ENCODE data around the gene NUP205.

NUP205 gene

GRCh38 chr7:135525426-135525825 is 32.3 kb upstream of the NUP205 start:
- intact Hi-C loops (cut with micrococcal nuclease), result no loop called here
- Mint-ChIP-seq H3K27me3 (no peaks in the 10 kb centered on the region), H3K9me3 (no peaks in the 10 kb centered on the region)

GRCh38 chr7:135527025-135527424 is 30.7 kb upstream of the NUP205 start:
- Mint-ChIP-seq H3K9me3 (no peaks in the 10 kb centered on the region), H3K4me1 (ENCODE audit: low read depth) (no peaks in the 10 kb centered on the region), H3K27ac (no peak overlapping the region), H3K27me3 (no peaks in the 10 kb centered on the region), H3K36me3 (ENCODE audit: low read depth) (no peaks in the 10 kb centered on the region), H3K4me3 (no peak overlapping the region)
- intact Hi-C loops (cut with micrococcal nuclease), result no loop called here

More at GRCh38 chr7:135525426-135525825, 32.3 kb upstream of the NUP205 start:
- H3K4me3 Mint-ChIP-seq, result no peak overlapping the region
- no peak overlapping the region for H3K27ac Mint-ChIP-seq
- H3K36me3 Mint-ChIP-seq (ENCODE audit: low read depth), result no peaks in the 10 kb centered on the region
- H3K4me1 Mint-ChIP-seq (ENCODE audit: low read depth), result no peaks in the 10 kb centered on the region

DNA sequence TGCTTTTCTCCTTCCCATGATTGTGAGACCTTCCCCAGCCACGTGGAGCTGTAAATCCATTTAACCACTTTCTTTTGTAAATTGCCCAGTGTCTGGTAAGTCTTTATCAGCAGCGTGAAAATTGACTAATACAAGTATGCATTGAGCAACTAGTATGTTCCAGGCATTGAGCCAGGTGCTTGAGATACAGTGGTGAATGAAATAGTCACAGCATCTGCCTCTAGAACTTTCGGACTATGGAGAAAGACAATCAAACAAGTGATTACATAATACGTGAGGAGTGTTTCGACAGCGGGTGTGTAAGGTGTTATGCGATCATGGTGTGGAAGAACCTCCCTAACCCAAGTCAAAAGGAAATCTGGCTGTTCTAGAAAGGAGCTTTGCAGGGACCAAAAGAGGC is 21.6 kb upstream of the NUP205 start:
- no peak overlapping the region for H3K4me3 Mint-ChIP-seq
- no peaks in the 10 kb centered on the region for H3K36me3 Mint-ChIP-seq (ENCODE audit: low read depth)
- peaks cover 19% of the 10 kb centered on the region for H3K4me1 Mint-ChIP-seq (ENCODE audit: low read depth)
- no peak overlapping the region for H3K27ac Mint-ChIP-seq
- H3K27me3 Mint-ChIP-seq, result no peaks in the 10 kb centered on the region
- intact Hi-C loops (cut with micrococcal nuclease), result no loop called here
- no peaks in the 10 kb centered on the region for H3K9me3 Mint-ChIP-seq

DNA sequence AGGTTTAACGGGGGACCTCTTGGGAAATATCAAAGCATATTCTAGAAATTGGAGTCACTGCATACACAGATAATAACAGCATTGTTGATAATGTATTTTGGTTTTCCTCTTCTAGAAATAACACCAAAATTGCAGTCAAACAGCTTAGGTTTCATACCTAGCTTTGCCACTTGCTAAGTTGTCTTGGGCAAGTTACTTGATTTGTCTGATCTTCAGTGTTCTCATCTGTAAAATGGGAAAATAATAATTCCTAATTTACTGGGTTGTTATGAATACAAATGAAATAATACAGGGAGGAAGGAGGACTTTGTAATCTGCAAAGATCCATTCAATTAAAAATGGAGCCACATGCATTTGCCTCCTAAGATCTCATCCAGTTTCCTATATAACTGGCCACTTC is 20.3 kb upstream of the NUP205 start:
- intact Hi-C loops (cut with micrococcal nuclease), result no loop called here
- H3K27ac Mint-ChIP-seq, result peak overlapping the region; percentile 62
- no peaks in the 10 kb centered on the region for H3K36me3 Mint-ChIP-seq (ENCODE audit: low read depth)
- peaks cover 19% of the 10 kb centered on the region for H3K4me1 Mint-ChIP-seq (ENCODE audit: low read depth)
- no peaks in the 10 kb centered on the region for H3K9me3 Mint-ChIP-seq
- no peaks in the 10 kb centered on the region for H3K27me3 Mint-ChIP-seq
- no peak overlapping the region for H3K4me3 Mint-ChIP-seq

DNA sequence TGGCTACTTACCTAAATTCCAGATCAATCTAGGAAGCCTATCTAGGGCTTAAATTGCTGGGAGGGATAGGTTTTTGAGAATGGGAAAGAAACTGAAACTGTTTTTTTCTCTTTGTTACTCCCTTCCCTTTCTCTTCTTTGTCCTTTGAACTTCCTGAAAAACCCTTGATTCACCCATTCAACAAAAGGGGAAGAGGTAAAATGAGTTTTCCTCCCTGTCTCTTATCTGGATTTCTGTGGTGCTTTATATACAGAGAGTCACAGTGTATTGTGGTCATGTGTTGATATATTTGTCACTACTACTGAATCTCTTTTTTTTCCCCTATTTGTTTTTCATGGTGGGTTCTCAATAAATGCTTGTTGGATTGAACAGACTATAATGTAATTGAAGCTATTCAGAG is 19.8 kb upstream of the NUP205 start:
- Mint-ChIP-seq H3K27ac (peak overlapping the region; percentile 62), H3K4me1 (ENCODE audit: low read depth) (peaks cover 19% of the 10 kb centered on the region), H3K36me3 (ENCODE audit: low read depth) (no peaks in the 10 kb centered on the region), H3K4me3 (no peak overlapping the region), H3K9me3 (no peaks in the 10 kb centered on the region), H3K27me3 (no peaks in the 10 kb centered on the region)
- intact Hi-C loops (cut with micrococcal nuclease), result no loop called here

GRCh38 chr7:135538376-135538775 is 19.3 kb upstream of the NUP205 start:
- Mint-ChIP-seq H3K9me3 (no peaks in the 10 kb centered on the region), H3K4me3 (no peak overlapping the region), H3K36me3 (ENCODE audit: low read depth) (no peaks in the 10 kb centered on the region), H3K27me3 (no peaks in the 10 kb centered on the region), H3K27ac (no peak overlapping the region), H3K4me1 (ENCODE audit: low read depth) (peaks cover 19% of the 10 kb centered on the region)
- intact Hi-C loops (cut with micrococcal nuclease), result no loop called here

GRCh38 chr7:135539629-135540028 is 18.1 kb upstream of the NUP205 start:
- Mint-ChIP-seq H3K9me3 (no peaks in the 10 kb centered on the region), H3K4me3 (no peak overlapping the region), H3K27me3 (no peaks in the 10 kb centered on the region), H3K4me1 (ENCODE audit: low read depth) (peaks cover 19% of the 10 kb centered on the region), H3K36me3 (ENCODE audit: low read depth) (no peaks in the 10 kb centered on the region), H3K27ac (no peak overlapping the region)
- intact Hi-C loops (cut with micrococcal nuclease), result no loop called here

- no peaks in the 10 kb centered on the region for H3K9me3 Mint-ChIP-seq
- H3K27me3 Mint-ChIP-seq, result no peaks in the 10 kb centered on the region
- intact Hi-C loops (cut with micrococcal nuclease), result no loop called here
- H3K4me3 Mint-ChIP-seq, result no peak overlapping the region
- H3K27ac Mint-ChIP-seq, result no peak overlapping the region
- peaks cover 18% of the 10 kb centered on the region for H3K4me1 Mint-ChIP-seq (ENCODE audit: low read depth)
- no peaks in the 10 kb centered on the region for H3K36me3 Mint-ChIP-seq (ENCODE audit: low read depth)
These were observed 16.7 kb upstream of the NUP205 start for GRCh38 chr7:135541029-135541428.

GRCh38 chr7:135550196-135550595 is 7.5 kb upstream of the NUP205 start:
- intact Hi-C loops (cut with micrococcal nuclease), result no loop called here
- H3K27ac Mint-ChIP-seq, result no peak overlapping the region
- peaks cover 6% of the 10 kb centered on the region for H3K4me1 Mint-ChIP-seq (ENCODE audit: low read depth)
- no peaks in the 10 kb centered on the region for H3K9me3 Mint-ChIP-seq
- peaks cover 4% of the 10 kb centered on the region for H3K27me3 Mint-ChIP-seq
- H3K36me3 Mint-ChIP-seq (ENCODE audit: low read depth), result no peaks in the 10 kb centered on the region
- no peak overlapping the region for H3K4me3 Mint-ChIP-seq

- Mint-ChIP-seq H3K4me3 (no peak overlapping the region), H3K9me3 (no peaks in the 10 kb centered on the region), H3K36me3 (ENCODE audit: low read depth) (no peaks in the 10 kb centered on the region), H3K4me1 (ENCODE audit: low read depth) (peaks cover 6% of the 10 kb centered on the region), H3K27me3 (peaks cover 4% of the 10 kb centered on the region), H3K27ac (no peak overlapping the region)
- intact Hi-C loops (cut with micrococcal nuclease), result no loop called here
These were observed 5.6 kb upstream of the NUP205 start for GRCh38 chr7:135552148-135552547.

GRCh38 chr7:135553346-135553745 is 4.4 kb upstream of the NUP205 start:
- Mint-ChIP-seq H3K27ac (no peak overlapping the region), H3K27me3 (peaks cover 1% of the 10 kb centered on the region), H3K4me3 (no peak overlapping the region), H3K36me3 (ENCODE audit: low read depth) (no peaks in the 10 kb centered on the region), H3K4me1 (ENCODE audit: low read depth) (peaks cover 6% of the 10 kb centered on the region), H3K9me3 (no peaks in the 10 kb centered on the region)
- intact Hi-C loops (cut with micrococcal nuclease), result no loop called here

GRCh38 chr7:135558337-135558767 is 635 bp downstream of the NUP205 start:
- Mint-ChIP-seq H3K27me3 (no peaks in the 10 kb centered on the region), H3K9me3 (no peaks in the 10 kb centered on the region), H3K4me1 (ENCODE audit: low read depth) (peaks cover 29% of the 10 kb centered on the region), H3K4me3 (no peak overlapping the region), H3K27ac (no peak overlapping the region), H3K36me3 (ENCODE audit: low read depth) (no peaks in the 10 kb centered on the region)
- intact Hi-C loops (cut with micrococcal nuclease), result loop anchor here (1.0 to 2.0 kb wide), 2 partner anchors 48 to 278 kb away; partner anchors contain the start of gene CNOT4

- no peaks in the 10 kb centered on the region for H3K36me3 Mint-ChIP-seq (ENCODE audit: low read depth)
- intact Hi-C loops (cut with micrococcal nuclease), result loop anchor here (1.0 to 2.0 kb wide), 2 partner anchors 49 to 278 kb away; partner anchors contain the start of gene CNOT4
These were observed 1.2 kb downstream of the NUP205 start for GRCh38 chr7:135558881-135559280.

GRCh38 chr7:135560631-135561030 is 2.9 kb downstream of the NUP205 start:
- no peaks in the 10 kb centered on the region for H3K27me3 Mint-ChIP-seq

More at GRCh38 chr7:135558881-135559280, 1.2 kb downstream of the NUP205 start:
- Mint-ChIP-seq H3K4me1 (ENCODE audit: low read depth) (peaks cover 24% of the 10 kb centered on the region), H3K27ac (no peak overlapping the region), H3K27me3 (no peaks in the 10 kb centered on the region), H3K4me3 (no peak overlapping the region), H3K9me3 (no peaks in the 10 kb centered on the region)

DNA sequence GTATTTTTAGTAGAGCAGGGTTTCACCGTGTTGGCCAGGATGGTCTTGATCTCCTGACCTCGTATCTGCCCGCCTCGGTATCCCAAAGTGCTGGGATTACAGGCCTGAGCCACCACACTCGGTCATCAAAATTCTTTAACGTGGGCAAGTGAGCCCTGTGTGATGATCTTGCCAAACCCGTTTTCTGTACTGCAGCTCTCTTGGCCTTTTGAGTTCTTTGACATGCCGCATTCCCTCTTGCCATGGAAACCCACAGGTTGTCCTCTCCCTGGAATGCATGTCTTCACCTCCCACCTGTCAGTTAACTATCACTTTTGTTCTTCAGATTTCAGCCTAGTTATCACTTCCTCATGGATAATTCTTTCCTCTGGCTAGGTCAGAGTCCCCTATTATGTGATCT is 5.0 kb downstream of the NUP205 start:
- no peak overlapping the region for H3K27ac Mint-ChIP-seq
- intact Hi-C loops (cut with micrococcal nuclease), result no loop called here
- peaks cover 23% of the 10 kb centered on the region for H3K4me1 Mint-ChIP-seq (ENCODE audit: low read depth)
- H3K9me3 Mint-ChIP-seq, result no peaks in the 10 kb centered on the region
- no peak overlapping the region for H3K4me3 Mint-ChIP-seq
- no peaks in the 10 kb centered on the region for H3K27me3 Mint-ChIP-seq
- H3K36me3 Mint-ChIP-seq (ENCODE audit: low read depth), result peaks cover 10% of the 10 kb centered on the region

More at GRCh38 chr7:135560631-135561030, 2.9 kb downstream of the NUP205 start:
- intact Hi-C loops (cut with micrococcal nuclease), result no loop called here
- Mint-ChIP-seq H3K27ac (no peak overlapping the region), H3K36me3 (ENCODE audit: low read depth) (no peaks in the 10 kb centered on the region), H3K9me3 (no peaks in the 10 kb centered on the region), H3K4me3 (no peak overlapping the region), H3K4me1 (ENCODE audit: low read depth) (peaks cover 23% of the 10 kb centered on the region)

Data from dendritic cell treated with granulocyte-macrophage colony-stimulating factor and Interleukin-4, amounts not matched to agents 40 ng/mL and 50 ng/mL, for 4 days (primary cell).